ENCODE results near the gene RGL3.

The RGL3 gene

DNA sequence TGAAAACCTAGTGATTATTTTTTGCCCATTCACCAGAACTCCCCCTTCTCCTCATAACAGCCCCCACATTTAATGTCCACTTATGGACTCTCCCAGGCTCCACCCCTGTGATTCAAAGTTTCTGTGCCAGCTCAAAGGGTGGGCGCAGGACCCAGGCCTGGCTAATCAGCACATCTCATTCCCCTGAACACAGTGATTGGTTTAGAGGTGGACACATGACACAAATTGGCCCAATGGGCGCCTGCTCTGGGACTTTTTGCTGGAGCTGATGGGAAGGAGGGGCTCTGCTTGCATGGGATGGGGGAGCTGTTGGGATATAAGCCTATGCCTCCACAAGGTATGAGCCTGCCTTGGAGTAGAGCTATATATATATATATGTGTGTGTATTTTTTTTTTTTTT is 28.8 kb downstream of the RGL3 start:
- H3K4me1 Mint-ChIP-seq = no peaks in the 10 kb centered on the region
- TF ChIP-seq, protein P1, sequence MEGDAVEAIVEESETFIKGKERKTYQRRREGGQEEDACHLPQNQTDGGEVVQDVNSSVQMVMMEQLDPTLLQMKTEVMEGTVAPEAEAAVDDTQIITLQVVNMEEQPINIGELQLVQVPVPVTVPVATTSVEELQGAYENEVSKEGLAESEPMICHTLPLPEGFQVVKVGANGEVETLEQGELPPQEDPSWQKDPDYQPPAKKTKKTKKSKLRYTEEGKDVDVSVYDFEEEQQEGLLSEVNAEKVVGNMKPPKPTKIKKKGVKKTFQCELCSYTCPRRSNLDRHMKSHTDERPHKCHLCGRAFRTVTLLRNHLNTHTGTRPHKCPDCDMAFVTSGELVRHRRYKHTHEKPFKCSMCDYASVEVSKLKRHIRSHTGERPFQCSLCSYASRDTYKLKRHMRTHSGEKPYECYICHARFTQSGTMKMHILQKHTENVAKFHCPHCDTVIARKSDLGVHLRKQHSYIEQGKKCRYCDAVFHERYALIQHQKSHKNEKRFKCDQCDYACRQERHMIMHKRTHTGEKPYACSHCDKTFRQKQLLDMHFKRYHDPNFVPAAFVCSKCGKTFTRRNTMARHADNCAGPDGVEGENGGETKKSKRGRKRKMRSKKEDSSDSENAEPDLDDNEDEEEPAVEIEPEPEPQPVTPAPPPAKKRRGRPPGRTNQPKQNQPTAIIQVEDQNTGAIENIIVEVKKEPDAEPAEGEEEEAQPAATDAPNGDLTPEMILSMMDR (IDR thresholded peaks at IDR 0.05; ENCODE audit: unreplicated experiment in 3 of 3) = no peak
- H3K36me3 Mint-ChIP-seq (ENCODE audit: low read depth) = no peaks in the 10 kb centered on the region
- H3K4me3 Mint-ChIP-seq = no peak overlapping the region
- H3K27ac Mint-ChIP-seq = no peak overlapping the region
- no peaks in the 10 kb centered on the region for H3K27me3 Mint-ChIP-seq (ENCODE audit: low read depth)
- peaks cover 2% of the 10 kb centered on the region for H3K9me3 Mint-ChIP-seq

- no peaks in the 10 kb centered on the region for H3K4me1 Mint-ChIP-seq
- peaks cover 2% of the 10 kb centered on the region for H3K9me3 Mint-ChIP-seq
- no peaks in the 10 kb centered on the region for H3K36me3 Mint-ChIP-seq (ENCODE audit: low read depth)
- H3K4me3 Mint-ChIP-seq = no peak overlapping the region
- TF ChIP-seq, protein P1 (IDR thresholded peaks at IDR 0.05; ENCODE audit: unreplicated experiment in 3 of 3) = no peak
- no peak overlapping the region for H3K27ac Mint-ChIP-seq
- H3K27me3 Mint-ChIP-seq (ENCODE audit: low read depth) = peaks cover 21% of the 10 kb centered on the region
These were observed 31.7 kb downstream of the RGL3 start for GRCh38 chr19:11387162-11388034.

DNA sequence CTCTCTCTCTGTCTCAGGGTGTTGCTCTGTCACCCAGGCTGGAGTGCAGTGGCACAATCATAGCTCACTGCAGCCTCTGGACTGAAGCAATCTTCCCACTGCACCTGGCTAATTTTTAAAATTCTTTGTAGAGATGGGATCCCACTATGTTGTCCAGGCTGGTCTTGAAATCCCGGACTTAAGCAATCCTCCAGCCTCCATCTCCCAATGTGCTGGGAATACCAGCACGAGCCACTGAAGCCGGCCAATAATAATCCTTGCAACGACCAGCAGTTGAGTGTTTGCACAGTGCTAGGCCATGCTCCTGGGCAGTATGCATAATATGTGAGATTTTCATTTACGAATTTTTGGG is 34.4 kb downstream of the RGL3 start:
- Mint-ChIP-seq H3K9me3 (no peaks in the 10 kb centered on the region), H3K27ac (peak overlapping the region in 1 of 3 experiments; percentile 31), H3K27me3 (ENCODE audit: low read depth) (peaks cover 36% of the 10 kb centered on the region), H3K4me1 (peaks cover 6% of the 10 kb centered on the region), H3K36me3 (ENCODE audit: low read depth) (no peaks in the 10 kb centered on the region), H3K4me3 (peak overlapping the region; percentile 64 to 65 (median 64))
- TF ChIP-seq, protein P1 (IDR thresholded peaks at IDR 0.05; ENCODE audit: unreplicated experiment in 3 of 3) = no peak

GRCh38 chr19:11383706-11384048 is 35.4 kb downstream of the RGL3 start:
- Mint-ChIP-seq H3K4me1 (peaks cover 6% of the 10 kb centered on the region), H3K27me3 (ENCODE audit: low read depth) (peaks cover 36% of the 10 kb centered on the region), H3K27ac (no peak overlapping the region), H3K9me3 (no peaks in the 10 kb centered on the region), H3K4me3 (peak overlapping the region; percentile 54 to 73 (median 54)), H3K36me3 (ENCODE audit: low read depth) (no peaks in the 10 kb centered on the region)
- TF ChIP-seq, protein P1 (IDR thresholded peaks at IDR 0.05; ENCODE audit: unreplicated experiment in 3 of 3) = no peak

- H3K27me3 Mint-ChIP-seq (ENCODE audit: low read depth) = peaks cover 36% of the 10 kb centered on the region
- H3K36me3 Mint-ChIP-seq (ENCODE audit: low read depth) = no peaks in the 10 kb centered on the region
- H3K4me3 Mint-ChIP-seq = peak overlapping the region; percentile 65 to 73 (median 69)
- H3K4me1 Mint-ChIP-seq = peaks cover 6% of the 10 kb centered on the region
- H3K27ac Mint-ChIP-seq = no peak overlapping the region
- no peaks in the 10 kb centered on the region for H3K9me3 Mint-ChIP-seq
- TF ChIP-seq, protein P1 (IDR thresholded peaks at IDR 0.05; ENCODE audit: unreplicated experiment in 3 of 3) = peak; percentile 12 to 66 (median 61)
These were observed 36.0 kb downstream of the RGL3 start for GRCh38 chr19:11382898-11383705.
